Activated naive CD8-positive, alpha-beta T cell (primary cell): ENCODE measurements around the gene PPP1R15B.

Experiments
- H3K27ac Mint-ChIP-seq: one replicate; pipeline ENCODE4 v1.8.0; 2021; ENCODE audit warnings: mixed read lengths
- H3K27me3 Mint-ChIP-seq: one replicate; pipeline ENCODE4 v1.8.0; 2021; ENCODE audit warnings: mixed read lengths
- H3K36me3 Mint-ChIP-seq: one replicate; pipeline ENCODE4 v1.8.0; 2021; ENCODE audit warnings: mixed read lengths
- H3K4me1 Mint-ChIP-seq: one replicate; pipeline ENCODE4 v1.8.0; 2021; ENCODE audit warnings: low read depth, mixed read lengths
- H3K4me3 Mint-ChIP-seq: one replicate; pipeline ENCODE4 v1.8.0; 2021; ENCODE audit warnings: mild to moderate bottlenecking, mixed read lengths
- H3K9me3 Mint-ChIP-seq: one replicate; pipeline ENCODE4 v1.8.0; 2021; ENCODE audit warnings: low read depth, mixed read lengths

The PPP1R15B gene

GRCh38 chr1:204361341-204361771 lies 50.3 kb downstream of the PPP1R15B start:
- Mint-ChIP-seq H3K27ac (no peak overlapping the region), H3K27me3 (no peaks in the 10 kb centered on the region), H3K9me3 (no peaks in the 10 kb centered on the region), H3K4me1 (peaks cover 31% of the 10 kb centered on the region), H3K4me3 (no peak overlapping the region), H3K36me3 (no peaks in the 10 kb centered on the region)

GRCh38 chr1:204360314-204360713 lies 51.3 kb downstream of the PPP1R15B start:
- no peaks in the 10 kb centered on the region for H3K27me3 Mint-ChIP-seq
- peaks cover 31% of the 10 kb centered on the region for H3K4me1 Mint-ChIP-seq
- no peaks in the 10 kb centered on the region for H3K9me3 Mint-ChIP-seq
- H3K4me3 Mint-ChIP-seq, result no peak overlapping the region
- no peaks in the 10 kb centered on the region for H3K36me3 Mint-ChIP-seq
- no peak overlapping the region for H3K27ac Mint-ChIP-seq

DNA sequence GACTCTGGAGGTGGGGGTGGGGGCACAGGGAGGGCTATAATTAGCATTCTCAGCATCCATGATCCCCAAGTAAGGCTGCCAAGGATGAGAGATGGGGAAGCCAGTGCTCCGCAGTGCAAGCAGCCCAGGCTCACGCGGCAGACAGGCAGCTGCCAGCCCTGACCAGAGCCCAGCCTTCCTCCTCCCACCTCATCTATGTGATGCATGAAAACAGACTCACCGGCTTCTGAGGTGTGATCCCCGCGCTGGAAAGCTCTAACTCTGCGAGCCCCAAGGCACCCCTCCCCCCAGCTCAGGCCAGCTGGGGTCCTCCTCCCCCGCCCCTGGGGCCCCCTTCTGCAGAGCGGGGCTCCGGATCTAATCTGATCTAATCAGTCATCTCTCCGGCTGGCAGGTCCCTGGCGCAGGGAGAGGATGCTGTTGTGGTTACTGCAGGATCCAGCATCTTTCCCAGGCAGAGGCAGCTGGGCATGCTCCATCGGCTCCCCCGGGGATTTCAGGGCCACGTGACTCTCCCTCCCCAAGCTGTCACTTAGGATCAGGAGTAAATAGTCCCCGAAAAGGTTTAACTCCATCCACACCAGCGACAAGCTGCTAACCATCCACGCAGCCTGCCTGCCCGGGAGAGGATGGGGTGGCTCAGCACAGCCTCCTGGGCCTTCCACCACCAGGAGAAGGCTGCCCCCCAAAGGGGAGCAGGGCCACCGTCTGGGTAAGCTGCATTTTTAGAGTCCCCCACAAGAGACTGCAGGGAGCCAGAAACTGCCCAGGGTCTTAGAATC lies 52.0 kb downstream of the PPP1R15B start, which contains the start of gene PLEKHA6:
TSS of gene PLEKHA6 (minus strand) at position 456 of the 782 bp plus-strand sequence. CDS start 86,202 bp downstream, outside the sequence.
- Mint-ChIP-seq H3K4me3 (no peak within 1 kb of the TSS), H3K27ac (no peak within 1 kb of the TSS), H3K36me3 (no peaks in the 10 kb centered on the region), H3K27me3 (no peaks in the 10 kb centered on the region), H3K9me3 (no peaks in the 10 kb centered on the region), H3K4me1 (peaks cover 25% of the 10 kb centered on the region)

- peaks cover 19% of the 10 kb centered on the region for H3K4me1 Mint-ChIP-seq
- H3K27me3 Mint-ChIP-seq, result no peaks in the 10 kb centered on the region
- no peak overlapping the region for H3K4me3 Mint-ChIP-seq
- H3K36me3 Mint-ChIP-seq, result no peaks in the 10 kb centered on the region
- no peaks in the 10 kb centered on the region for H3K9me3 Mint-ChIP-seq
- H3K27ac Mint-ChIP-seq, result no peak overlapping the region
Measured at GRCh38 chr1:204359131-204359473, 52.5 kb downstream of the PPP1R15B start.

DNA sequence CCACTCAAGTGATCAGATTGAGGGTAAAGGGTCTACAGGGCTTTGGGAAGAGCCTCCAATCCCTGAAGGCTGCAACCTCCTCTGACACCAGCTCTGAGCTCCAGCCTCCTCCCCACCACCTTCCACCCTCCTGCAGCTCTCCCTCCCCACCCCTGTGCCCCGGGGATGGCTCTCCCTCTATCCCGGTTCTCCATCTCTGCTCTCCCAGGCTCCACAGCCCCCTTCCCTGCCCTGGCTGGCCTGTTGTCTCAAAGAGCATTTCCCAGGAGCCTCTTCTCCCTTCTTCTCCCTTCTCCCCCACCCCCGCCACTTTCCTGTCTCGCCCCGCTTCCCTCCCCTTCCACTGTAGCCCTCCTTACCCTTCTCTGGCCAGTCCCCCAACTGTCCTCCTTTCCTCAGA lies 53.0 kb downstream of the PPP1R15B start:
- Mint-ChIP-seq H3K4me1 (peaks cover 14% of the 10 kb centered on the region), H3K27ac (no peak overlapping the region), H3K27me3 (no peaks in the 10 kb centered on the region), H3K9me3 (no peaks in the 10 kb centered on the region), H3K36me3 (no peaks in the 10 kb centered on the region), H3K4me3 (no peak overlapping the region)

- Mint-ChIP-seq H3K27ac (no peak overlapping the region), H3K27me3 (no peaks in the 10 kb centered on the region), H3K4me3 (no peak overlapping the region), H3K4me1 (peaks cover 9% of the 10 kb centered on the region), H3K9me3 (no peaks in the 10 kb centered on the region), H3K36me3 (no peaks in the 10 kb centered on the region)
Measured at GRCh38 chr1:204357551-204358490, 53.8 kb downstream of the PPP1R15B start.

- Mint-ChIP-seq H3K4me1 (peaks cover 5% of the 10 kb centered on the region), H3K9me3 (no peaks in the 10 kb centered on the region), H3K36me3 (no peaks in the 10 kb centered on the region), H3K27me3 (no peaks in the 10 kb centered on the region), H3K27ac (no peak overlapping the region), H3K4me3 (no peak overlapping the region)
Measured at GRCh38 chr1:204356997-204357396, 54.6 kb downstream of the PPP1R15B start.

DNA sequence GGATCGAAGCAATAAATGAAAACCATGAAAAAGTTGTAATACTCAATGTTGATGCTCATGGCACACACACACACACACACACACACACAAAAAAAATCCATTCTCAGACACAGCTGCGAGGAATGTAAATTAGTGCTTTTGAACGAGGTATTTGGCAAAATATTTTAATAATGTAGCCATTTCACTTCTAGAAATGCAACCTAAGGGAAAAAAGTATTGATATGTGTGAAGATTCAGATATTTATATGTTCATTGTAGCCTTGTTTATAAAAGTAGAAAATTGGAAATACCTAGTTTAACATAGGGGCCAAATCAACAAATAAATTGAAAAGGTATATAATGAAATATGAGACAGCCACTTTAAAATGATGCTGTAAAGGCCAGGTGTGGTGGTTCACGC lies 55.7 kb downstream of the PPP1R15B start:
- no peak overlapping the region for H3K27ac Mint-ChIP-seq
- H3K36me3 Mint-ChIP-seq, result no peaks in the 10 kb centered on the region
- H3K4me1 Mint-ChIP-seq, result peaks cover 8% of the 10 kb centered on the region
- H3K27me3 Mint-ChIP-seq, result no peaks in the 10 kb centered on the region
- H3K9me3 Mint-ChIP-seq, result no peaks in the 10 kb centered on the region
- no peak overlapping the region for H3K4me3 Mint-ChIP-seq

DNA sequence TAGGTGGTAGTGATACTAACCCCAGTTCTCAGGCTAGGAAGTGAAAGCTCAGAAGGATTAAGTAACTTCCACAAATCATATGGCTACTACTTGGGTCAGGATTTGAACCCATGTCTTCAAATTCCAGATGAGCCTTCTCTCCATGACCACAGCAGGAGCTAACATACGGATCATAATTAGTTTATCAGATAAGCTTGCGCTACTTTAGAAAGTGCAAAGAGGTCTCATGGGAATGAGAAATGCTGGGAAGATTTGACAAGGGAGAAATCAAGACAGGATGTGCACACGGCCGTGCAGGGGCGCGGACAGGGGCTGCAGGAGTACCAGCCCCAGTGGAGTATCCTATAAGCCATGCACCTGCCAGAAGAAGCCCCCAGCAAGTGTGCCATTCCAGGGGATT lies 57.0 kb downstream of the PPP1R15B start:
- Mint-ChIP-seq H3K4me1 (peaks cover 5% of the 10 kb centered on the region), H3K9me3 (no peaks in the 10 kb centered on the region), H3K4me3 (no peak overlapping the region), H3K36me3 (no peaks in the 10 kb centered on the region), H3K27me3 (no peaks in the 10 kb centered on the region), H3K27ac (no peak overlapping the region)
